VCaP (cell line): ENCODE measurements around the gene DIPK2A.

Experiments used
- H3K27ac ChIP-seq: fragments of 450-650 bp; 2 replicates; pipeline ENCODE4 v1.5.1; 2017
- TF ChIP-seq, protein P1 (sequence below): fragments of 450-650 bp; conservative IDR thresholded peaks from 2 replicates; pipeline ENCODE4 v1.5.1; 2017; ENCODE audit warnings: mild to moderate bottlenecking, moderate library complexity

The DIPK2A gene

DNA sequence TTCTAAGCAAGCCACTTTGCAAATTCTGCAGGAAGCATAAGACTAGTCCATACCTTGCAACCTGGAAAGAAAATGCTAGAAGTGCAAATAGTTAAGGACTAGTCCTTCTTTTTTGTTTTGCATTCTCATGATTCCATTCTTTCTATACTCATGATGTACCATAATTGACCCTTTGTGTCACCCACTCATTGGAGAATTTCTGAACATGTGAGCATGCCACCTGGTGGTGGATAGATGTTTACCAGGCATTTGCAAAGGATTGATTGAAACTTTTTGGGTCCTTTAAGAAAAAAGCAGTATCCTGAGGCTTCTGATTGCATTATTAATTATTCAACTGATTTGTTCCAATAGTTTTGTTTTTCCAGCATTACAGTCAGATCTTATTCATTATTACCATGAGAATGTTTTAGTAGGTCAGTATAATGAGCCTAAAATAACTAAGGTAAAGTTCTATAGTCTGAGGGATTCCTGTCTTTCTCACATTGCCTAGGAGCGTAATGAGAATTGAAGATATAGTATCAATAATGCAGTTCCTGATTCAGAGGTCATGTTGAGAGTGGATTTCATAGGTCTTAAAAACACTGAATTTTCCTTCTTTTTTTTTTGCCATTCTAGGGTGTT lies 20.2 kb upstream of the DIPK2A start:
- TF ChIP-seq, protein P1, sequence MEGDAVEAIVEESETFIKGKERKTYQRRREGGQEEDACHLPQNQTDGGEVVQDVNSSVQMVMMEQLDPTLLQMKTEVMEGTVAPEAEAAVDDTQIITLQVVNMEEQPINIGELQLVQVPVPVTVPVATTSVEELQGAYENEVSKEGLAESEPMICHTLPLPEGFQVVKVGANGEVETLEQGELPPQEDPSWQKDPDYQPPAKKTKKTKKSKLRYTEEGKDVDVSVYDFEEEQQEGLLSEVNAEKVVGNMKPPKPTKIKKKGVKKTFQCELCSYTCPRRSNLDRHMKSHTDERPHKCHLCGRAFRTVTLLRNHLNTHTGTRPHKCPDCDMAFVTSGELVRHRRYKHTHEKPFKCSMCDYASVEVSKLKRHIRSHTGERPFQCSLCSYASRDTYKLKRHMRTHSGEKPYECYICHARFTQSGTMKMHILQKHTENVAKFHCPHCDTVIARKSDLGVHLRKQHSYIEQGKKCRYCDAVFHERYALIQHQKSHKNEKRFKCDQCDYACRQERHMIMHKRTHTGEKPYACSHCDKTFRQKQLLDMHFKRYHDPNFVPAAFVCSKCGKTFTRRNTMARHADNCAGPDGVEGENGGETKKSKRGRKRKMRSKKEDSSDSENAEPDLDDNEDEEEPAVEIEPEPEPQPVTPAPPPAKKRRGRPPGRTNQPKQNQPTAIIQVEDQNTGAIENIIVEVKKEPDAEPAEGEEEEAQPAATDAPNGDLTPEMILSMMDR: peak; percentile 82
- H3K27ac ChIP-seq: no peak overlapping the region

DNA sequence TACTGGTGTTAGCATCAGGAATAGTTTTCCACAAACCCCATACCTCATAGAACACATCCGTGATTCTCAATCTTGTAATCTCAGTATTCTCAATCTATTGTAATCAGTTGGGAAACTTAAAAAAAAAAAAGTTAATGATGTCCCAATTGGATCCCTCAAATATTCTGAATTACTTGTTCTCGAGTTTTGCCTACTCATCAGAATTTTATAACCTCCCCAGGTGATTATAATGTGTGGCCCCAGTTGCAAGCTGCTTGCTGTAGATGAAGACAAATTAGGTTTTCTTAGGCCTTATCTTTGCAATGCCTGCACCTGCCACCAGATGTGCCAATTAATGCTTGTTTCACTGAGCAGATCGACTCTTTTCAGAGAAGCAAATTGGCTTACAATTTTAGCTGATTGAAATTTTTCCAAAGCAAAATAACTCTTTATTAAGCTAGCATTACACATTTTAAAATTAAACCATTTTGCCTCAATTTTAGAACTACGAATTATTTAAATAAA lies 19.0 kb upstream of the DIPK2A start:
- no peak overlapping the region for H3K27ac ChIP-seq
- TF ChIP-seq, protein P1: no peak; the same call in 1 of the 2 replicates

DNA sequence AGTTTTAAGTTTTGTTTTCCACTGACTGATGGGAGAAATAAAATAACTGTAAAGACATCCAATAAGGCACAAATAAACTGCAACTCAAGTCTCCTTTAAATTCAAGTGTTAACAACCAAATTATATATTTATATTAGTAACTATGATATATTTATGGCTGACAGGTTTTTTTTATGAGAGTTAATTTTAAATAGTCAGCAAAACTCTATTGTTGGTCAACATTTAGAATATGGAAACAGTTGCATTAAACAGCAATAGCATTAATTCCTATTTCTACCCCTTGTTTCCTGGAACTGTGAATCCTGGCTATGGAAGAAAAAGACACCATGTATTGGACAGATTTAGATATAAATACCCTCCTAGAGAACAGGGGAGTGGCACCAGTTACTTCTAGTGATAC lies 16.5 kb upstream of the DIPK2A start:
- H3K27ac ChIP-seq: no peak overlapping the region
- TF ChIP-seq, protein P1: no peak

DNA sequence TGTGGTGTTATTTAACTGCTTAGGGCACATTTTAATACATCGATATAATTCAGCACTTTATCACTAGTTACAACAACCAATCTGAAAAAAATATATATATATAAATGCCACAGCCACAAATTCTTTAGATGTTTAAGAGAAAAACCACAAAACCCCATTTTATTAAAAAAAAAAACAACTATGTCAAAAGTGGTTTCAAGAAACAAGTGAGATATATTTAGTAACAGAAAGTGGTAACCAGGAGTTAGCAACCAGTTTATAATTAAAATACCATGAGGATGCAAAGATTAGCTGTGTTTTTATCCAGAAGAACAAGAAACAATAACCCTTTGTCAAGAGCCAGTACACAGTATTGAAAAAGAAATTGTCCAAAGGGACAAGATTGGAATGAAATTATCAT lies 14.8 kb upstream of the DIPK2A start:
- TF ChIP-seq, protein P1: no peak
- no peak overlapping the region for H3K27ac ChIP-seq

DNA sequence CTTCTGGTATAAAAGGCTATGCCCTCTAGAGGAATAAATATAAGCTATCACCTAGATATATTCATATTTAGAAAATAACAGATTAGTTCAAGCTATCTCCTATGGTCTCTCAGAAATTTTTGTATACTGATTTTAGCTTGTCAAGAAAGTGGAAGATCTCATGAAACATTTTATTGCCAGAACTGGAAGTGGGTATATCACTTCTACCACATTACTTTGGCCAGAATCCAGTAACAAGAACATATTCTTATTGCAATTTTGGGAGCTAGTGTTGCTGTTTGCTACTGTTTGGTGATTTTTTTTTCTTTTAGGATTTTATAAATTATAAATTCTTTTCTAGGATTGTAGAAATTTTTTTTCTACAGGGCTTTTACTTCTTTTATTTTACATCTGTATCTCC lies 14.2 kb upstream of the DIPK2A start:
- TF ChIP-seq, protein P1: no peak; the same call in 1 of the 2 replicates
- no peak overlapping the region for H3K27ac ChIP-seq

DNA sequence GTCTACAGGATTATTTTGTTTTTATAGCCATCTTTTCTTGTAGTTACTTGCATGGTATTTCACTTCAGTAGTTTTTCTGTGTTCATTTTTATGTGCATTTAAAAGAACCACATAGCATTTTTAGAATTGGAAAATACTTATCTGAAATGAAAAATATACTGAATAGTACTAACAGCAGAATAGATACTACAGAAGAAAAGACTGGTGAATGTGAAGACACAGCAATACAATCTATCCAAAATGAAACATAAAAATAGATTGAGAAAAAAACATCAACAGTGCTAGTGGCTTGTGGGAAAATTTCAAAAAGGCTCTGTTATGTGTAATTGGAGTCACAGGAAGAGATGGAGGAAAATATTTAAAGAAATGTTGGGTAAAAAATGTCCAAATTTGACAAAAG lies 12.7 kb upstream of the DIPK2A start:
- H3K27ac ChIP-seq: no peak overlapping the region
- TF ChIP-seq, protein P1: no peak

DNA sequence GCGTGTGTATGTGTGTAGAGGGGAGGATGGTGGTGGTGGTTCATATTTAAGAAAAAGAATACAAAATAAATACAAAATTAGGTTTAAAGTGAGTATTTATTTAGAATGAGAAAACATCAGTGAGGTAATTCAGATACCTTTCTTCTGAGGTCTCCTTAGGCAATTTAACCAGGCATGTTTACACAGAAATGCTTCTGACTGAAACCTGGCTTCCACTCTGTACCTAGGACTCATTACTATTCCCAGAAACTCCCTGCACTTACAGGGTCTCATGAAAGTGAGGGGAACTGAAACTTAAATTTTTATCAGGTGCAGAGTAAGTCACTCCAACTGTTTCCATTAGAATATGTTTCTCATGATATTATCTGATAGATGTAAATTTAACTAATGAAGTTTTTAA lies 10.3 kb upstream of the DIPK2A start:
- H3K27ac ChIP-seq: no peak overlapping the region
- TF ChIP-seq, protein P1: no peak
